K562 (cell line): Measurements from ENCODE around the gene SCAMP3. TPM values are rescaled to one million over a fixed set of nuclear protein-coding genes. Genes with fewer than 3 reads are reported as not detected.

Experiments used
- ARID1B ChIP-seq: fragments of 450-650 bp; IDR thresholded peaks from 2 replicates; pipeline ENCODE4 v1.6.1; 2016; ENCODE audit warnings: antibody characterized with exemption, mild to moderate bottlenecking, inconsistent platforms
- BMI1 ChIP-seq: fragments of 150-350 bp; IDR thresholded peaks from 2 replicates; pipeline ENCODE4 v1.6.1; 2014; ENCODE audit warnings: low read length
- ELF2 ChIP-seq: fragments of 250-450 bp; sonication (Bioruptor Pico); IDR thresholded peaks from 2 replicates; pipeline ENCODE4 v1.5.0; 2021; ENCODE audit warnings: mild to moderate bottlenecking
- FOXP1 ChIP-seq: sonication (generic); formaldehyde crosslinking; IDR thresholded peaks from 2 replicates; pipeline ENCODE4 v1.8.0; 2022; ENCODE audit warnings: mild to moderate bottlenecking, missing genetic modification reagents
- HMG20A ChIP-seq: fragments of 450-650 bp; formaldehyde crosslinking; conservative IDR thresholded peaks from 2 replicates; pipeline ENCODE4 v1.4.0; 2020; ENCODE audit warnings: mild to moderate bottlenecking, mixed read lengths
- MEIS2 ChIP-seq: fragments of 450-650 bp; IDR thresholded peaks from 2 replicates; pipeline ENCODE4 v1.6.1; 2014; ENCODE audit warnings: mild to moderate bottlenecking; ENCODE audit not compliant: partially characterized antibody
- MXD1 ChIP-seq: fragments of 250-450 bp; sonication (Bioruptor Pico); IDR thresholded peaks from 2 replicates; pipeline ENCODE4 v1.8.0; 2021; ENCODE audit warnings: borderline replicate concordance, mild to moderate bottlenecking, moderate library complexity; ENCODE audit not compliant: poor library complexity, severe bottlenecking
- NBN ChIP-seq: fragments of 450-650 bp; IDR thresholded peaks from 2 replicates; pipeline ENCODE4 v1.6.1; 2016; ENCODE audit warnings: low read depth, mild to moderate bottlenecking
- PRDM10 ChIP-seq: fragments of 450-650 bp; IDR thresholded peaks from 2 replicates; pipeline ENCODE4 v1.6.1; 2018; ENCODE audit not compliant: partially characterized antibody
- RAD21 ChIP-seq, 2 experiments: fragments of 250-450 bp in 1 of 2; fragments of 450-650 bp in 1 of 2; sonication (Bioruptor Pico) in 1 of 2; formaldehyde crosslinking in 1 of 2; IDR thresholded peaks in 1 of 2; conservative IDR thresholded peaks in 1 of 2; 2 replicates each; pipeline versions ENCODE4 v1.4.0 to v1.8.0; 2020 to 2022; ENCODE audit warnings: mild to moderate bottlenecking in 2 of 2, moderate library complexity in 1 of 2
- RB1 ChIP-seq: fragments of 450-650 bp; IDR thresholded peaks from 2 replicates; pipeline ENCODE4 v1.6.1; 2017; ENCODE audit warnings: low read depth, mild to moderate bottlenecking
- SMARCC2 ChIP-seq: fragments of 450-650 bp; IDR thresholded peaks from 2 replicates; pipeline ENCODE4 v1.6.1; 2017; ENCODE audit warnings: antibody characterized with exemption, moderate library complexity, mild to moderate bottlenecking, low read depth
- SMC3 ChIP-seq: conservative IDR thresholded peaks from 2 replicates; pipeline ENCODE4 v1.6.1; 2011; ENCODE audit warnings: low read depth, low read length, improper control_type of control experiment; ENCODE audit not compliant: insufficient read depth
- USF1 ChIP-seq: sonication (generic); formaldehyde crosslinking; IDR thresholded peaks from 2 replicates; pipeline ENCODE4 v1.9.0; 2022; ENCODE audit warnings: mild to moderate bottlenecking, missing genetic modification reagents
- XRCC3 ChIP-seq: fragments of 450-650 bp; IDR thresholded peaks from 2 replicates; pipeline ENCODE4 v1.6.1; 2017; ENCODE audit warnings: mild to moderate bottlenecking, moderate library complexity
- ZBTB49 ChIP-seq: sonication (generic); formaldehyde crosslinking; IDR thresholded peaks from 2 replicates; pipeline ENCODE4 v1.8.0; 2022; ENCODE audit warnings: missing genetic modification reagents, mild to moderate bottlenecking, borderline replicate concordance
- ZFP30 ChIP-seq: fragments of 250-450 bp; sonication (Bioruptor Pico); IDR thresholded peaks from 2 replicates; pipeline ENCODE4 v1.8.0; 2022; ENCODE audit warnings: moderate library complexity, mild to moderate bottlenecking, inconsistent platforms, borderline replicate concordance
- ZNF212 ChIP-seq: fragments of 450-650 bp; formaldehyde crosslinking; IDR thresholded peaks from 2 replicates; pipeline ENCODE4 v1.4.0; 2020; ENCODE audit warnings: mild to moderate bottlenecking
- ZNF263 ChIP-seq: sonication (generic); formaldehyde crosslinking; IDR thresholded peaks from 2 replicates; pipeline ENCODE4 v1.8.0; 2022; ENCODE audit warnings: mild to moderate bottlenecking, missing genetic modification reagents, borderline replicate concordance
- ZNF316 ChIP-seq: fragments of 450-650 bp; IDR thresholded peaks from 2 replicates; pipeline ENCODE4 v1.6.1; 2016
- ZNF347 ChIP-seq: fragments of 450-650 bp; formaldehyde crosslinking; IDR thresholded peaks from 2 replicates; pipeline ENCODE4 v1.4.0; 2020; ENCODE audit warnings: low read depth, mild to moderate bottlenecking, moderate library complexity
- polyA plus RNA-seq, 8 experiments: library from polyadenylated mRNA; depleted of rRNA in 4 of 8; stranded (reverse) in 5 of 8; unstranded in 3 of 8; fragments of >200 nt; fragmentation: Nextera tagmentation in 2 of 8; fragmentation: Illumina TruSeq in 1 of 8; extraction: Ambion mirVana in 2 of 8; extraction: Trizol in 1 of 8; gene quantifications; 2 replicates each; pipeline versions ENCODE4 v1.2.1 to v1.2.3, GENCODE V29; 2011 to 2014; ENCODE audit warnings: inconsistent platforms in 1 of 8, missing spikeins in 1 of 8
- total RNA-seq, 7 experiments: library from RNA; depleted of rRNA in 6 of 7; stranded (reverse); fragments of >200 nt in 6 of 7; fragmentation: Illumina TruSeq in 2 of 7; extraction: Trizol in 2 of 7; gene quantifications; 2 replicates each; pipeline versions ENCODE4 v1.2.1 to v1.2.3, GENCODE V29; 2011 to 2021; ENCODE audit warnings: low replicate concordance in 1 of 7

SCAMP3 gene
- total and polyA plus RNA-seq, 9 of the 15 experiments (the other 6 are each of a cell fraction or from before 2014, with no cell fraction given), result 14.2 to 131 (median 86.1) TPM

GRCh38 chr1:155308493-155309422, 46.6 kb upstream of the SCAMP3 start, which contains the start of gene FDPS (continued):
- TF ChIP-seq ZNF316 (no peak), SMC3 (no peak), PRDM10 (no peak), ARID1B (no peak), ZBTB49 (no peak), USF1 (peak; percentile 91), BMI1 (no peak), XRCC3 (no peak), RB1 (peak; percentile 43), ZNF347 (CRISPR knock-in tag) (no peak), ZNF263 (CRISPR knock-in tag) (no peak), ZFP30 (CRISPR knock-in tag) (no peak), SMARCC2 (no peak), RAD21 (CRISPR knock-in tag; conservative IDR thresholded peaks at IDR 0.05 in 1 of 2, IDR thresholded peaks at IDR 0.05 in 1 of 2) (no peak), ELF2 (peak; percentile 62), MXD1 (CRISPR knock-in tag) (no peak), FOXP1 (CRISPR knock-in tag) (peak; percentile 69), ZNF212 (CRISPR knock-in tag) (no peak), MEIS2 (peak; percentile 80), NBN (no peak), HMG20A (CRISPR knock-in tag) (no peak)
